ENCODE data around the gene AKAIN1.

The AKAIN1 gene

DNA sequence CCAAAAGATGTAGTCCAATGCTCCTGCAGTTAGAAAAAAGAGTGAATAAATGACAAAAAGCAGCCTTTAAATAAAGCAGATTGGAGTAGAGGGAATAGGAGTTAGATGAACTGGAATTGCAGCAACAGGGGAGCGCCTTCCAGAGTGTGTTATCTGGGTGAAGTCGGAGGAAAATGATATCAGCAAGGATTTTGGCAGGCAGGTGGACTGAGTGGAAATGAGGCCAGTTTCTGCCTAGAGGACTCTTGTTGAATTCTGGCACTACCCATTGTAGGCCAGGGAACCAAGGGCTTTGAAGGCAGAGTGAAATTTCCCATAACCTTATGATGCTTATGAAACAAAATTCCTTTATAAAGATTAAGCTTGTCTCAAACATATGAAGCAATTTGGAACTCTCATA lies 59.8 kb downstream of the AKAIN1 start:
- no peak overlapping the region for H3K27ac ChIP-seq (ENCODE audit: low read length)
- no peaks in the 10 kb centered on the region for H3K9me3 ChIP-seq (ENCODE audit: control insufficient read depth in 1 of 2, low read length in 2 of 2)
- no peaks in the 10 kb centered on the region for H3K36me3 ChIP-seq (ENCODE audit: control insufficient read depth in 1 of 2, insufficient read depth in 2 of 2, low read length in 2 of 2)
- H3K4me3 ChIP-seq (ENCODE audit: low read depth in 1 of 2, low read length in 2 of 2): no peak overlapping the region
- H3K4me1 ChIP-seq (ENCODE audit: control insufficient read depth in 1 of 2, insufficient read depth in 2 of 2, low read length in 2 of 2): no peaks in the 10 kb centered on the region
- no peaks in the 10 kb centered on the region for H3K27me3 ChIP-seq (ENCODE audit: low read depth, low read length)

DNA sequence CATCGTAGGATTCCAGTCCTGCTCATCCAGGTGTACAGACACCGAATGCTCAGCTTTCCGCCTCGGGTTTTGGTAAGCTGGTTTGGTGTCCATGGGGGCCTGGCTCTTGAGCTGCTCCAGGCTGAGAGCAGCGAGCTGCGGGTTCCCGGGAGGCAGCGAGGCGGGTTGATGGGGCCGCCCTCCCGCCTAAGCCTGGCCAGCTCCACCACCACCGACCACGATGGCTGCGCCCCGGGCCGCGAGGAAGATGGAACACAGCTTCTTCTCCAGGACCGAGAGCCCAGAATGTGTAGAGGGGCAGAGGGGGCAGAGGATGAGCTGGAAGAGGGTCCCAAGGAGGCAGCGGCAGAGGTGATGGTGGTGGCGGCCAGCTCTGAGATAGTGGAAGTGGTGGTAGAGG lies 64.1 kb downstream of the AKAIN1 start:
- no peaks in the 10 kb centered on the region for H3K27me3 ChIP-seq (ENCODE audit: low read depth, low read length)
- H3K36me3 ChIP-seq (ENCODE audit: control insufficient read depth in 1 of 2, insufficient read depth in 2 of 2, low read length in 2 of 2): no peaks in the 10 kb centered on the region
- H3K4me1 ChIP-seq (ENCODE audit: control insufficient read depth in 1 of 2, insufficient read depth in 2 of 2, low read length in 2 of 2): no peaks in the 10 kb centered on the region
- H3K9me3 ChIP-seq (ENCODE audit: control insufficient read depth in 1 of 2, low read length in 2 of 2): no peaks in the 10 kb centered on the region
- no peak overlapping the region for H3K4me3 ChIP-seq (ENCODE audit: low read depth in 1 of 2, low read length in 2 of 2)
- H3K27ac ChIP-seq (ENCODE audit: low read length): no peak overlapping the region

DNA sequence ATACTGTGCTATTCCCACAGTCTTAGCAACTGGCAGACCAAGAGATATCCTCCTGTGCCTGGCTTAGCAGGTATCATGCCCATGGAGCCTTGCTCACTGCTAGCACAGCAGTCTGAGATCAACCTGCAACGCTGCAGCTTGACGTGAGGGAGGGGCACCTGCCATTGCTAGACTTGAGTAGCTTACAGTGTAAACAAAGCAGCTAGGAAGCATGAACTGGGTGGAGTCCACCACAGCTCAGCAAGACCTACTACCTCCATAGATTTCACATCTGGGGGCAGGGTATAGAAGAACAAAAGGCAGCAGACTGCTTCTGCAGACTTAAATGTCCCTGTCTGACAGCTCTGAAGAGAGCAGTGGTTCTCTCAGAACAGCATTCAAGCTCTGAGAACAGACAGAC lies 74.8 kb downstream of the AKAIN1 start:
- Histone ChIP-seq H3K27ac (ENCODE audit: low read length) (no peak overlapping the region), H3K9me3 (ENCODE audit: control insufficient read depth in 1 of 2, low read length in 2 of 2) (peaks cover 0 to 22% of the 10 kb centered on the region in 2 donors)

DNA sequence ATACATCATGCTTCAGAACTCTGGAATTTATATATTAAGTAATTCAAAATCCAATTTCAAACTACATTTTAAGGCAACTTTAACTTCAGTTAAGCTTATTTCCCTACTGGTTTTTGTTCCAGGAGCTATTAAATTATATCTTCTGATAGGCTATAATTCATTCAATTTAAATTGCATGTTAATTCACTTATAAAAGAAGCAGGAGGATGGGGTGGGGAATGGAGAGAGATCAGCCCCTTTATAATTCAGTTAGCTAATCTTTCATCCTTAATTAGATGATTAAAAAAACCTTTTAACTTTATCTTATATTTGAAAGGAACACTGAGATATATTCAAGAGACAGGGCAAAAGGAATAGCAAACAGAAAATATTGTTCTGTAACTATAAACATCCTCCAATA lies 86.8 kb downstream of the AKAIN1 start:
- Histone ChIP-seq H3K27ac (ENCODE audit: low read length) (no peak overlapping the region), H3K4me3 (ENCODE audit: low read depth in 1 of 2, low read length in 2 of 2) (no peak overlapping the region), H3K36me3 (ENCODE audit: control insufficient read depth in 1 of 2, insufficient read depth in 2 of 2, low read length in 2 of 2) (no peaks in the 10 kb centered on the region), H3K4me1 (ENCODE audit: control insufficient read depth in 1 of 2, insufficient read depth in 2 of 2, low read length in 2 of 2) (no peaks in the 10 kb centered on the region), H3K9me3 (ENCODE audit: control insufficient read depth in 1 of 2, low read length in 2 of 2) (no peaks in the 10 kb centered on the region), H3K27me3 (ENCODE audit: low read depth, low read length) (no peaks in the 10 kb centered on the region)

More for the DNA sequence above, 74.8 kb downstream of the AKAIN1 start:
- Histone ChIP-seq H3K4me1 (ENCODE audit: control insufficient read depth in 1 of 2, insufficient read depth in 2 of 2, low read length in 2 of 2) (no peaks in the 10 kb centered on the region), H3K36me3 (ENCODE audit: control insufficient read depth in 1 of 2, insufficient read depth in 2 of 2, low read length in 2 of 2) (no peaks in the 10 kb centered on the region), H3K4me3 (ENCODE audit: low read depth in 1 of 2, low read length in 2 of 2) (no peak overlapping the region), H3K27me3 (ENCODE audit: low read depth, low read length) (no peaks in the 10 kb centered on the region)

DNA sequence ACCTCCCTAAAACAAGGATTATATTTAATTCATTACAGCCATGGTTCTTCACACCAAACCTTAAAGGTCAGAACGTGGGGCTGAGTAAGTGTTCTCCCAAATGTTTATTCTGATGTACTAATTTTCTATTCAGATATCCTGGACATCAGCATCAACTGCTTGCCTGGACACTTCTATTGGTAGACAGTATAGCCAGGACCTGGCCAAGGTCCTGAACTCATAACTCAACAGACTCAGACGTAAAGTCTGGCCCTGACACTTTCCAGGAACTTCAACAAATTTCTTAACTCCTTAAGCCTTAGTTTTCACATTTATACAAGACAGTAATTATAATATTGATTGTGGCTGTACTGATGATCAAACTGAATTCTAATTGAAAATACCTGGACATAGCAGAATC lies 89.1 kb downstream of the AKAIN1 start:
- H3K27me3 ChIP-seq (ENCODE audit: low read depth, low read length): no peaks in the 10 kb centered on the region
- no peaks in the 10 kb centered on the region for H3K4me1 ChIP-seq (ENCODE audit: control insufficient read depth in 1 of 2, insufficient read depth in 2 of 2, low read length in 2 of 2)
- H3K9me3 ChIP-seq (ENCODE audit: control insufficient read depth in 1 of 2, low read length in 2 of 2): no peaks in the 10 kb centered on the region
- H3K27ac ChIP-seq (ENCODE audit: low read length): no peak overlapping the region
- no peak overlapping the region for H3K4me3 ChIP-seq (ENCODE audit: low read depth in 1 of 2, low read length in 2 of 2)
- no peaks in the 10 kb centered on the region for H3K36me3 ChIP-seq (ENCODE audit: control insufficient read depth in 1 of 2, insufficient read depth in 2 of 2, low read length in 2 of 2)

DNA sequence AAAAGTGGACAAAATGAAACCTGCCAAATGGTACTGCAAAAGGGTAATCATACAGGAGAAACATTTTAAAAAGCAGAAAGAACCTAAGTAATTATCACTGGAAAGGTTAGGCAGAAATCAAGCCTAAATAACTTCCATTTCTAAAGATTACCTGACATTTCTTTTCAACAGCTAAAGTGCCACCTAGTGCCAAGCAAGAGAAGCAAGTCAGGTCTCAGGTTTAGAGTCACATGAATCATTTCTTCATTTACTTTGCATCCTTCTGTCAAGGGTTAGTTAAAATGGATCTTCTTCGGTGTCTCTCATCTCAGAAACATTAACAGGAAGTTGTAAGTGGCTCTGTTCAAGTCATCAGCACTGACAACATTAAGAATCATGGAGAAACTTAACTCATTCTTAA lies 90.3 kb downstream of the AKAIN1 start:
- H3K27ac ChIP-seq (ENCODE audit: low read length): no peak overlapping the region
- H3K4me3 ChIP-seq (ENCODE audit: low read depth in 1 of 2, low read length in 2 of 2): no peak overlapping the region
- H3K9me3 ChIP-seq (ENCODE audit: control insufficient read depth in 1 of 2, low read length in 2 of 2): no peaks in the 10 kb centered on the region
- H3K4me1 ChIP-seq (ENCODE audit: control insufficient read depth in 1 of 2, insufficient read depth in 2 of 2, low read length in 2 of 2): no peaks in the 10 kb centered on the region
- no peaks in the 10 kb centered on the region for H3K36me3 ChIP-seq (ENCODE audit: control insufficient read depth in 1 of 2, insufficient read depth in 2 of 2, low read length in 2 of 2)
- H3K27me3 ChIP-seq (ENCODE audit: low read depth, low read length): no peaks in the 10 kb centered on the region

DNA sequence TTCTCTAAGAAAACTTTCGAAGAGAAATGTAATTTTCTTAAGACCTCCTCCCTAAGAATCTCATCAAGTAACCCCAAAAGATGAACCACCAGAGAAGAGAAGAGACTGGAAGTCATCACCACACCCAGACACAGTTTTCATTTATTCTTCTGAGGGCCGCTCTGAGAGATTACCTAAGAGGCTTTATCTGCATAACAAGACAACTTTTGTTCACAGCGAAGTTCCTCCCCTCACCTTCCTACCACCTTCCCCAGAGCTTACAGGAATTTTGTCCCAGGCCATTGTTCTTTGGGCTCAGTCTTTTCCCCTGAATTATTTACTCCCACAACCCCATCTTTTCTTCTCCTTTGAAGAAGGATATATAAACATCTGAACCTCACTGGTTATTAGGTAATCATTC lies 92.8 kb downstream of the AKAIN1 start:
- Histone ChIP-seq H3K9me3 (ENCODE audit: control insufficient read depth in 1 of 2, low read length in 2 of 2) (no peaks in the 10 kb centered on the region), H3K36me3 (ENCODE audit: control insufficient read depth in 1 of 2, insufficient read depth in 2 of 2, low read length in 2 of 2) (no peaks in the 10 kb centered on the region), H3K27me3 (ENCODE audit: low read depth, low read length) (no peaks in the 10 kb centered on the region), H3K27ac (ENCODE audit: low read length) (no peak overlapping the region), H3K4me1 (ENCODE audit: control insufficient read depth in 1 of 2, insufficient read depth in 2 of 2, low read length in 2 of 2) (no peaks in the 10 kb centered on the region), H3K4me3 (ENCODE audit: low read depth in 1 of 2, low read length in 2 of 2) (no peak overlapping the region)

DNA sequence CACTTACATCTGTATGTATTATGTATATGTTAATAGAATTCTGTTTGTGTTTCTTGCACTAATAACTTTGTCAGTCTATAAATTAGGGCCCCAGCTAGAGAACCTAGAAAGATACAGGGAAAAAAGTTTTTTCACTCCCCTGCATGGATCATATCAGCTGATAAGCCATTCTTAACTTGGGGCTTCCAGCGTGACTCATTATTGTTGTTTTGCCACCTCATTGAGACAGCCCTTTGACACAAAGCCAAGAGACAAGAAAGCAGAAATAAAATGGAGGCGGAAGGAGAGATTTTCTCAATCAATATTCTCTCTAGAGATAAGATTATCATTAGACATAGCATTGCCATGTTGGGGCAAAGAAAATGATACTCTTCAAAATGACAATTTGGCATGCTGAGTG lies 93.4 kb downstream of the AKAIN1 start:
- Histone ChIP-seq H3K9me3 (ENCODE audit: control insufficient read depth in 1 of 2, low read length in 2 of 2) (no peaks in the 10 kb centered on the region), H3K36me3 (ENCODE audit: control insufficient read depth in 1 of 2, insufficient read depth in 2 of 2, low read length in 2 of 2) (no peaks in the 10 kb centered on the region), H3K27ac (ENCODE audit: low read length) (no peak overlapping the region), H3K27me3 (ENCODE audit: low read depth, low read length) (no peaks in the 10 kb centered on the region), H3K4me1 (ENCODE audit: control insufficient read depth in 1 of 2, insufficient read depth in 2 of 2, low read length in 2 of 2) (no peaks in the 10 kb centered on the region), H3K4me3 (ENCODE audit: low read depth in 1 of 2, low read length in 2 of 2) (no peak overlapping the region)

DNA sequence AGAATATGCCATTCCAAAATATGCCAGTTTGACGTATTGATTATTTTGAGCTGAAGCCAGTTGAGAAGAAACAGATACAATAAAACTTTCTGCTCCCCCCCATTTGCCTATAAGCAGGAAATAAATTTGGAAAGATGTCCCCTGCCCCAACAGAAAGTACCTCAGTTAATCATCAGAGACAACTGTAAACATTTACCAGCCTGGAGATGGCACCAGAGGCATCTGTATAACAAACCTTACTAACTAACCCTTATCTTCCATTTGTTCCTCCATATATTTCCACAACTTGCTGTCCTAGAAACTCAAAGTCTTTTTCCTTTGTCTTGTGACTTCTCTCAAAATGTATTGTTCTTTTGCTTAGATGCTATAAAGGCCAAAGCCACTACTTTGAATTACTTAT lies 93.8 kb downstream of the AKAIN1 start:
- no peaks in the 10 kb centered on the region for H3K4me1 ChIP-seq (ENCODE audit: control insufficient read depth in 1 of 2, insufficient read depth in 2 of 2, low read length in 2 of 2)
- H3K27me3 ChIP-seq (ENCODE audit: low read depth, low read length): no peaks in the 10 kb centered on the region
- H3K27ac ChIP-seq (ENCODE audit: low read length): no peak overlapping the region
- H3K36me3 ChIP-seq (ENCODE audit: control insufficient read depth in 1 of 2, insufficient read depth in 2 of 2, low read length in 2 of 2): no peaks in the 10 kb centered on the region
- H3K9me3 ChIP-seq (ENCODE audit: control insufficient read depth in 1 of 2, low read length in 2 of 2): no peaks in the 10 kb centered on the region
- no peak overlapping the region for H3K4me3 ChIP-seq (ENCODE audit: low read depth in 1 of 2, low read length in 2 of 2)

DNA sequence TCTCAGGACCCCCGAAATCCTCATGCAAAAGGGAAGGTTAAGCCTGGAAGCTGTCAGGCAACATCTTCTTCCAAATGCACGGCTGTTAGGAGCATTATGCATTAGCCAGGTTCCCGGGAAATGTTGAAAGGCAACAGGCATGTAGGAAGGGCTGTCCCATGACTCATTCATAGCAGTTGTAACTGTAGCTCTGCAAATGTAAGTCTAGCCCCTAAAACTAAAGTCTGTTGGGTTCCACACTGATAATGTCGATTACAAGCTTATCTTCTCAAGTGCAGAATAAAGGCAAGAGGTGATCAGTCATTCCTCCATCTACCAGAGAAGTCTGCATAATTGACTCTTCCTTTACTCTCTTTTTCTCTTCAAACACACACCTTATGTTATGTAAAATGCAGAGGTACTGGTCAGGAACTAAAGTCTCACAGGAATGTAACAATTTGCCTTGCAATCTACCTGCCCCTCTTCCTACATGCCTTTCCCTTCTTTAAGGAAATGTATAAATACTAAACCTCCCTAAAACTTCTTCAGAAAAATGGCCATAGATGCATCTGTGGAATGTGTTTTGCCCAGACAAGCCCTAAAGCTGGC lies 99.8 kb downstream of the AKAIN1 start:
- Histone ChIP-seq H3K4me3 (ENCODE audit: low read depth in 1 of 2, low read length in 2 of 2) (no peak overlapping the region), H3K27ac (ENCODE audit: low read length) (no peak overlapping the region), H3K27me3 (ENCODE audit: low read depth, low read length) (no peaks in the 10 kb centered on the region), H3K4me1 (ENCODE audit: control insufficient read depth in 1 of 2, insufficient read depth in 2 of 2, low read length in 2 of 2) (no peaks in the 10 kb centered on the region), H3K36me3 (ENCODE audit: control insufficient read depth in 1 of 2, insufficient read depth in 2 of 2, low read length in 2 of 2) (no peaks in the 10 kb centered on the region), H3K9me3 (ENCODE audit: control insufficient read depth in 1 of 2, low read length in 2 of 2) (peaks cover 0 to 4% of the 10 kb centered on the region in 2 donors)

DNA sequence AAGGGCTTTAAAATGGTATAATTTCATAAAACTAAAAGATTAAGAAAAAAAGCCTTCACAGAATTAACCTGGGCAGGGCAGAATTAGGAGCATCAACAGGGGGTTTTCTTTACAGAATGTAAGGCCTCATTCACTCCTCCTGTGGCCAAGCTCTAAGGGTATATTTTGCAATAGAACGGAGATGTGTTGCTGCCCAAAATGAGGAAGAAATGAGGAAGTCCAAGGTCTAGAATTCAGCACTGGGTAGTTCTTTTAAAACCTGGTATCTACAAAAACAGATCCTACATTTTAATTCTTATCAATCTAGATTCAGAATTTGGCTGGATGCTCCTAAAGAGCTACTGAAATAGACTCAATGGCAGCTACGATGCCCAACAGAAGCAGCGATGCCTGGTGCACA lies 101.8 kb downstream of the AKAIN1 start:
- H3K4me1 ChIP-seq (ENCODE audit: control insufficient read depth in 1 of 2, insufficient read depth in 2 of 2, low read length in 2 of 2): no peaks in the 10 kb centered on the region
- H3K27ac ChIP-seq (ENCODE audit: low read length): no peak overlapping the region
- no peaks in the 10 kb centered on the region for H3K27me3 ChIP-seq (ENCODE audit: low read depth, low read length)
- H3K9me3 ChIP-seq (ENCODE audit: control insufficient read depth in 1 of 2, low read length in 2 of 2): peaks cover 0 to 4% of the 10 kb centered on the region in 2 donors
- no peak overlapping the region for H3K4me3 ChIP-seq (ENCODE audit: low read depth in 1 of 2, low read length in 2 of 2)
- no peaks in the 10 kb centered on the region for H3K36me3 ChIP-seq (ENCODE audit: control insufficient read depth in 1 of 2, insufficient read depth in 2 of 2, low read length in 2 of 2)

DNA sequence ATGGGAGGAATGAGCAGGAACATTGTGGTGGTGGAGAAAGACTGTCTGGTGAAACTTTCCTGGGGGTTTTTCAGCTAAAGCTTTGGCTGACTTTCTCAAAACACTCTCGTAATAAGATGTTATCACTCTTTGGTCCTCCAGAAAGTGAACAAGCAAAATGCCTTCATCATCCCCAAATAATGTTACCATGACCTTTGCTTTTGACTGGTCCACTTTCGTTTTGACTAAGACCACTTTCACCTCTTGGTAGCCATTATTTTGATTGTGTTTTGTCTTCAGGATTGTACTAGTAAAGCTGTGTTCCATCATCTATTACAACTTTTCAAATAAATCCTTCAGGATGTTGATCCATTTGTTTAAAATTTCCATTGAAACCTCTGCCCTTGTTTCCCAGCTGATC lies 103.2 kb downstream of the AKAIN1 start:
- H3K27ac ChIP-seq (ENCODE audit: low read length): no peak overlapping the region
- H3K27me3 ChIP-seq (ENCODE audit: low read depth, low read length): no peaks in the 10 kb centered on the region
- no peaks in the 10 kb centered on the region for H3K4me1 ChIP-seq (ENCODE audit: control insufficient read depth in 1 of 2, insufficient read depth in 2 of 2, low read length in 2 of 2)
- H3K36me3 ChIP-seq (ENCODE audit: control insufficient read depth in 1 of 2, insufficient read depth in 2 of 2, low read length in 2 of 2): no peaks in the 10 kb centered on the region
- H3K4me3 ChIP-seq (ENCODE audit: low read depth in 1 of 2, low read length in 2 of 2): no peak overlapping the region
- peaks cover 0 to 4% of the 10 kb centered on the region in 2 donors for H3K9me3 ChIP-seq (ENCODE audit: control insufficient read depth in 1 of 2, low read length in 2 of 2)
